ENCODE data around the gene UTP3.

- TF ChIP-seq, protein P1, sequence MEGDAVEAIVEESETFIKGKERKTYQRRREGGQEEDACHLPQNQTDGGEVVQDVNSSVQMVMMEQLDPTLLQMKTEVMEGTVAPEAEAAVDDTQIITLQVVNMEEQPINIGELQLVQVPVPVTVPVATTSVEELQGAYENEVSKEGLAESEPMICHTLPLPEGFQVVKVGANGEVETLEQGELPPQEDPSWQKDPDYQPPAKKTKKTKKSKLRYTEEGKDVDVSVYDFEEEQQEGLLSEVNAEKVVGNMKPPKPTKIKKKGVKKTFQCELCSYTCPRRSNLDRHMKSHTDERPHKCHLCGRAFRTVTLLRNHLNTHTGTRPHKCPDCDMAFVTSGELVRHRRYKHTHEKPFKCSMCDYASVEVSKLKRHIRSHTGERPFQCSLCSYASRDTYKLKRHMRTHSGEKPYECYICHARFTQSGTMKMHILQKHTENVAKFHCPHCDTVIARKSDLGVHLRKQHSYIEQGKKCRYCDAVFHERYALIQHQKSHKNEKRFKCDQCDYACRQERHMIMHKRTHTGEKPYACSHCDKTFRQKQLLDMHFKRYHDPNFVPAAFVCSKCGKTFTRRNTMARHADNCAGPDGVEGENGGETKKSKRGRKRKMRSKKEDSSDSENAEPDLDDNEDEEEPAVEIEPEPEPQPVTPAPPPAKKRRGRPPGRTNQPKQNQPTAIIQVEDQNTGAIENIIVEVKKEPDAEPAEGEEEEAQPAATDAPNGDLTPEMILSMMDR (IDR thresholded peaks at IDR 0.05): no peak
- TF ChIP-seq EP300 (IDR thresholded peaks at IDR 0.05) (no peak), POLR2A (IDR thresholded peaks at IDR 0.05) (no peak)
Observed at GRCh38 chr4:70711599-70711998, 23.3 kb downstream of the UTP3 start.

All from ovary (tissue), 3 donors.